SK-N-SH treated with all-trans-retinoic acid at 6 μM for 48 hours (cell line): ENCODE results near the gene SUV39H2.

Experiments used
- ARNTL ChIP-seq: fragments of 450-650 bp; formaldehyde crosslinking; IDR thresholded peaks from 2 replicates; pipeline ENCODE4 v1.5.0; 2020; ENCODE audit warnings: low read depth, mild to moderate bottlenecking, moderate library complexity, borderline replicate concordance
- BACH2 ChIP-seq: fragments of 250-450 bp; sonication (Bioruptor Pico); IDR thresholded peaks from 2 replicates; pipeline ENCODE4 v1.9.0; 2021; ENCODE audit warnings: mild to moderate bottlenecking, borderline replicate concordance
- CSDC2 ChIP-seq: fragments of 250-450 bp; sonication (Bioruptor Pico); IDR thresholded peaks from 2 replicates; pipeline ENCODE4 v1.5.0; 2020; ENCODE audit warnings: mild to moderate bottlenecking, moderate library complexity
- PATZ1 ChIP-seq: fragments of 250-450 bp; sonication (Bioruptor Pico); IDR thresholded peaks from 2 replicates; pipeline ENCODE4 v1.8.0; 2020; ENCODE audit warnings: mild to moderate bottlenecking, moderate library complexity, borderline replicate concordance
- POU6F1 ChIP-seq: fragments of 250-450 bp; sonication (Bioruptor Pico); IDR thresholded peaks from 2 replicates; pipeline ENCODE4 v1.8.0; 2021; ENCODE audit warnings: low read depth, mild to moderate bottlenecking, moderate library complexity, borderline replicate concordance
- ZFP3 ChIP-seq: fragments of 250-450 bp; sonication (Bioruptor Pico); IDR thresholded peaks from 2 replicates; pipeline ENCODE4 v1.5.0; 2020; ENCODE audit warnings: mild to moderate bottlenecking, moderate library complexity
- ZFP30 ChIP-seq: fragments of 450-650 bp; formaldehyde crosslinking; IDR thresholded peaks from 2 replicates; pipeline ENCODE4 v1.5.0; 2022; ENCODE audit warnings: mild to moderate bottlenecking, moderate library complexity
- ZNF565 ChIP-seq: fragments of 450-650 bp; formaldehyde crosslinking; conservative IDR thresholded peaks from 2 replicates; pipeline ENCODE4 v1.5.0; 2020; ENCODE audit warnings: low read depth, mild to moderate bottlenecking, moderate library complexity

GRCh38 chr10:14879124-14879927 lies 660 bp downstream of the SUV39H2 start:
- TF ChIP-seq ZFP3 (CRISPR knock-in tag) (no peak), ARNTL (CRISPR knock-in tag) (no peak), ZNF565 (CRISPR knock-in tag) (no peak), CSDC2 (no peak), BACH2 (CRISPR knock-in tag) (no peak), ZFP30 (CRISPR knock-in tag) (no peak), POU6F1 (CRISPR knock-in tag) (no peak), PATZ1 (CRISPR knock-in tag) (no peak)
